Spinal cord (tissue), 10 donors: Measurements from ENCODE around the gene SMIM9. TPM values are rescaled to one million over a fixed set of nuclear protein-coding genes. Genes with fewer than 3 reads are reported as not detected.
"Not testable (repeated sequence)": the region's sequence is repeated elsewhere in the genome, so short reads cannot be mapped to it uniquely, and the experiment has no call there.

Experiments used
- DNase-seq, 6 donors: peaks; one replicate each; pipeline versions ENCODE4 v3.0.0 to v3.0.0-alpha.2; 2013 to 2015; ENCODE audit warnings: low spot score in 6 of 6, low read depth in 4 of 6
- H3K27ac ChIP-seq: one replicate; pipeline ENCODE4 v1.5.1; 2013; ENCODE audit warnings: low read depth, low read length, control low read depth
- H3K27me3 ChIP-seq: one replicate; pipeline ENCODE4 v1.6.1; 2013; ENCODE audit warnings: low read length; ENCODE audit not compliant: control insufficient read depth, insufficient read depth
- H3K36me3 ChIP-seq: one replicate; pipeline ENCODE4 v1.6.1; 2013; ENCODE audit warnings: low read length; ENCODE audit not compliant: control insufficient read depth, insufficient read depth
- H3K4me1 ChIP-seq: one replicate; pipeline ENCODE4 v1.6.1; 2013; ENCODE audit warnings: low read length; ENCODE audit not compliant: control insufficient read depth, insufficient read depth
- H3K4me3 ChIP-seq: one replicate; pipeline ENCODE4 v1.5.1; 2013; ENCODE audit warnings: low read depth, low read length, control low read depth
- H3K9me3 ChIP-seq: one replicate; pipeline ENCODE4 v1.6.1; 2013; ENCODE audit warnings: low read length; ENCODE audit not compliant: control insufficient read depth, insufficient read depth
- WGBS: methylation state at CpG from one replicate; pipeline ENCODE4 v1.1.5; 2013; ENCODE audit warnings: missing lambda C conversion rate; ENCODE audit not compliant: insufficient coverage; 5-methylcytosine and 5-hydroxymethylcytosine counted together
- long read RNA-seq, 4 donors: transcript quantifications; one replicate each; lab custom pipeline, GENCODE V29; 2026
- polyA plus RNA-seq, 2 donors: library from polyadenylated mRNA; unstranded; fragments of 120-200 nt; gene quantifications; one replicate each; pipeline ENCODE4 v1.2.1, GENCODE V29; 2013; ENCODE audit not compliant: insufficient read length in 2 of 2
- total RNA-seq, 2 donors: library from RNA; depleted of rRNA in 1 of 2; stranded (reverse); fragments of 120-200 nt in 1 of 2; fragments of >200 nt in 1 of 2; gene quantifications; one replicate each; pipeline versions ENCODE4 v1.2.3 to v1.2.4, GENCODE V29; 2013 to 2014
- donor health status: healthy.

Gene SMIM9
- total RNA-seq (not detected), polyA plus RNA-seq (not detected)
- long read RNA-seq, donor 1, result 0 reads
- long read RNA-seq, donor 2, result 0 reads
- long read RNA-seq, donor 3, result 0 reads
- long read RNA-seq, donor 4, result 0 reads

GRCh38 chrX:154834562-154834961 is at the start of gene SMIM9:
SMIM9 (minus strand) TSS chrX:154834662; CDS start chrX:154830856, 3,806 bp downstream.
- Histone ChIP-seq H3K27me3 (no peaks in the 10 kb centered on the region), H3K4me3 (no peak within 1 kb of the TSS), H3K27ac (no peak within 1 kb of the TSS), H3K4me1 (no peaks in the 10 kb centered on the region), H3K36me3 (no peaks in the 10 kb centered on the region), H3K9me3 (no peaks in the 10 kb centered on the region)
- whole genome bisulfite sequencing, result no CpG with 5 or more reads among the region's 3 CpGs
- no peak for DNase-seq

GRCh38 chrX:154884069-154884468 is 49.6 kb upstream of the SMIM9 start:
- WGBS, result no CpG with 5 or more reads among the region's 8 CpGs
- H3K4me1 ChIP-seq, H3K27ac ChIP-seq, H3K36me3 ChIP-seq, H3K27me3 ChIP-seq, DNase-seq, H3K4me3 ChIP-seq, H3K9me3 ChIP-seq: not testable (repeated sequence)

DNA sequence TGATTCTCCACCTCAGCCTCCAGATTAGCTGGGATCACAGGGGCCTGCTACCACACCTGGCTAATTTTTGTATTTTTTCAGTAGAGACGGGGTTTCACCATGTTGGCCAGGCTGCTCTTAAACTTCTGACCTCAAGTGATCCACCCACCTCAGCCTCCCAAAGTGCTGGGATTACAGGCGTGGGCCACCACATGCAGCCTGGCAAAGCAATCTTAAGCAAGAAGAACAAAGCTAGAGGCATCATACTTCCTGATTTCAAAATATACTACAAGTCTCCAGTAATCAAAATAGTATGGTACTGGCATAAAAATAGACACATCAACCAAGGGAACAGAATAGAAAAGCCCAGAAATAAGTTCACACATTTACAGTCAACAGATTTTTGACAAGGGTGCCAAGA is 38.9 kb upstream of the SMIM9 start:
- Histone ChIP-seq H3K27ac (no peak overlapping the region), H3K36me3 (no peaks in the 10 kb centered on the region), H3K4me3 (no peak overlapping the region), H3K9me3 (no peaks in the 10 kb centered on the region), H3K27me3 (no peaks in the 10 kb centered on the region), H3K4me1 (no peaks in the 10 kb centered on the region)
- 62% methylated on average over 2 of the region's 2 CpGs for WGBS
- DNase-seq, result no peak

DNA sequence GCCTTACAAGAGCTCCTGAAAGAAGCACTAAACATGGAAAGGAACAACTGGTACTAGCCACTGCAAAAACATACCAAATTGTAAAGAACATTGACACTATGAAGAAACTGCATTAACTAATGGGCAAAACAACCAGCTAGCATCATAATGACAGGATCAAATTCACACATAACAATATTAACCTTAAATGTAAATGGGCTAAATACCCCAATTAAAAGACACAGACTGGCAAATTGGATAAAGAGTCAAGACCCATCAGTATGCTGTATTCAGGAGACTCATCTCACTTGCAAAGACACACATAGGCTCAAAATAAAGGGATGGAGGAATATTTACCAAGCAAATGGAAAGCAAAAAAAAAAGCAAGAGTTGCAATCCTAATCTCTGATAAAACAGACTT is 34.1 kb upstream of the SMIM9 start:
- not testable (repeated sequence) for H3K27me3 ChIP-seq, DNase-seq, H3K36me3 ChIP-seq, H3K4me1 ChIP-seq, H3K27ac ChIP-seq, H3K4me3 ChIP-seq, H3K9me3 ChIP-seq

- Histone ChIP-seq H3K36me3 (no peaks in the 10 kb centered on the region), H3K9me3 (peaks cover 3% of the 10 kb centered on the region), H3K4me1 (no peaks in the 10 kb centered on the region), H3K4me3 (no peak overlapping the region), H3K27ac (no peak overlapping the region), H3K27me3 (no peaks in the 10 kb centered on the region)
- DNase-seq, result no peak
These were observed 20.8 kb upstream of the SMIM9 start for GRCh38 chrX:154855256-154855655.

DNA sequence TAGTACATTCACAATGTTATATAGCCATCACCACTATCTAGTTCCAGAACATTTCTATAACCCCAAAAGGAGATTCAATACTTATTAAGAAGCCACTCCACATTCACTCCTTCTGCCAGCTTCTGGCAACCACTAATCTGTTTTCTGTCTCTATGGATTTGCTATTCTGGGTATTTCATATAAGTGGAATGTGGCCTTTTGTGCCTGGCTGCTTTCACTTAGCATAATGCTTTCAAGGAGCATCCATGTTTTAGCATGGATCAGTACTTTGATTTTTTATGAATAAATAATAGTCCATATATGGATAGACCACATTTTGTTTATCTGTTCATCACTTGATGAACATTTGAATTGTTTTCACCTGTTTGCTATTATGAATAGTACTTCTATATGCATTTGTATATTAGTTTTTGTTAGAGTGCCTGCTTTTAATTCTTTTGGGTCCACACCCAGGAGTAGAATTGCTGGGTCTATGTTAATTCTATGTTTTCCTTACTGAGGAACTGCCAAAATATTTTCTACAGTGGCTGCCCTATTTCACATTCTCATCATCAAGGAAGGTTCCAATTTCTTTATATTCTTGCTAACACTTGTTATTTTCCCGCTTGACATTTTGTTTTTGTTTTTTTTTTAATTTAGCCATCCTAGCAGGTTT is 16.6 kb upstream of the SMIM9 start:
- DNase-seq, result no peak
- no peaks in the 10 kb centered on the region for H3K4me1 ChIP-seq
- H3K9me3 ChIP-seq, result no peaks in the 10 kb centered on the region
- no peak overlapping the region for H3K27ac ChIP-seq
- H3K36me3 ChIP-seq, result no peaks in the 10 kb centered on the region
- H3K27me3 ChIP-seq, result no peaks in the 10 kb centered on the region
- WGBS, result no CpG with 5 or more reads among the region's 1 CpG
- H3K4me3 ChIP-seq, result no peak overlapping the region

DNA sequence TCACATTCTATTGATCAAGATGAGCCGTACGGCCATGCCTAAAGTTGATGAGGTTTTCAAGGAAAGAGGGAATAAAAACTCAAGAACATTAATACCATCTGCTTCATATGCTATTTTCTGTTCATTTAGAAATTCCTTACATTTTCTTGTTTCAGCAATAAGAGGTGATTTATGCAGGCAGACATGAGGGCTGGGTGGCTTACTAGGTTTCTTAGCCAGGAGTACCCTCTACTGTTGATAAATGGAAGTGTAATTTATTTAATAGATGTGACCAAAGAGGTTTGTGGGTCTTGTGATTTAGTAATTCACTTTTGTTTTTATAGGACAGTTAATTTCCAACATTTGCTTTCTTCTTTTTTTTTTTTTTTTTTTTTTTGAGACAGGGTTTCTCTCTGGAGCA is 6.4 kb upstream of the SMIM9 start:
- Histone ChIP-seq H3K36me3 (no peaks in the 10 kb centered on the region), H3K4me3 (no peak overlapping the region), H3K9me3 (peaks cover 5% of the 10 kb centered on the region), H3K27ac (no peak overlapping the region), H3K4me1 (no peaks in the 10 kb centered on the region), H3K27me3 (no peaks in the 10 kb centered on the region)
- WGBS, result no CpG with 5 or more reads among the region's 2 CpGs
- DNase-seq, result peak in 1 of 6 donors; percentile 3

GRCh38 chrX:154836163-154836562 is 1.7 kb upstream of the SMIM9 start:
- WGBS, result no CpG with 5 or more reads among the region's 1 CpG
- H3K27ac ChIP-seq, result no peak overlapping the region
- H3K27me3 ChIP-seq, result no peaks in the 10 kb centered on the region
- DNase-seq, result no peak
- no peak overlapping the region for H3K4me3 ChIP-seq
- no peaks in the 10 kb centered on the region for H3K4me1 ChIP-seq
- H3K36me3 ChIP-seq, result no peaks in the 10 kb centered on the region
- peaks cover 5% of the 10 kb centered on the region for H3K9me3 ChIP-seq

DNA sequence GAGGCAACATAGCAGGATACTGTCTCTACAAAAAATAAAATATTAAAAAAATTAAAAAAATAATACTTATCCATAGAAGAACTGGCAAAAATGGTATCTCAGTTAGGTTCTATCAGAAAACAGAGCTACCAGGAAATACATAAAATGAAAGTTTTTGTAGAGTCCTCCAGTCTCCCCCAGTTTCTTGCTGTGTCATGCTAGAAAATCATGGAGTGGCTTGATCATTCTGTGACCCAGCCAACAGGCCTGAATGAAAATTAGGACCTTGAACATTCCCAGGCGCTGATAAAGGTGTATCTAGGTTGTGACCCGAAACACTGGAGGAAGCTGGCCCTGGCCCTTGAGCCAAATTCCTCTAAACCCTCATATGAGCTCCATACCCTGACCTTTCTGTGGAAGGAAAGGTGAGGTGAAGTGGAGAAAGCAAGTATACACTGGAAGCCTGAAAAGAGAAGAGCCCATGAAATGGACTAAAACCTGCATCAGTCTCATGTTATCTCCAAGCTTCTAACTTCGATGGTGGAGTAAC is 652 bp downstream of the SMIM9 start:
- WGBS, result 100% methylated on average over 1 of the region's 3 CpGs
- no peaks in the 10 kb centered on the region for H3K27me3 ChIP-seq
- H3K9me3 ChIP-seq, result no peaks in the 10 kb centered on the region
- H3K27ac ChIP-seq, result no peak overlapping the region
- no peaks in the 10 kb centered on the region for H3K36me3 ChIP-seq
- no peak for DNase-seq
- H3K4me1 ChIP-seq, result no peaks in the 10 kb centered on the region
- no peak overlapping the region for H3K4me3 ChIP-seq

DNA sequence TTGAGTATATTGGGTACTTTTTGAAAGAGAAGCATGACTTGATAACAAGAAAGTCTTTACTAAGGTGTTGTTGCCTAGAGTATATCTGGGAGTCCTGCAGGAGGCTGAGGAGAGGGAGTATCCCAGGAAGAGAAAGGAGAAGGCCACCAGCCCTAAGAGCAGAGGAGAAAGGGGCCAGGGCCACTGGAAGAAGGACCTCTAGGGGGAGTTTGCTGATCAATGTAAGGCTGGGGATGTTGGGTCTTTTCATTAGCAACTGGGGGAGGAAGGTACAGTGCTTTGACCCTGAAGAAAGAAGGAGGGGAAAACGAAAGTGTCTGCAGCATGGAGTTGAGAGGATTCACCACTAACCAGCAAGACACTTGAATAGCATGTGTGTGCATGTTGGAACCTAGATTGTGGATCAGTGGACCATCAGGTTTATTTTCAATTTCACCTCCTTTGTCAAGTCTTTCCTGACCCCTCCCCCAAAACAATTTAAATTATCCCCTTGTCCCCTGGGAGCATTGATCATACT is 4.5 kb downstream of the SMIM9 start:
- H3K27me3 ChIP-seq, result no peaks in the 10 kb centered on the region
- H3K27ac ChIP-seq, result no peak overlapping the region
- WGBS, result 0% methylated on average over 1 of the region's 1 CpG
- no peak for DNase-seq
- no peaks in the 10 kb centered on the region for H3K36me3 ChIP-seq
- no peak overlapping the region for H3K4me3 ChIP-seq
- H3K9me3 ChIP-seq, result no peaks in the 10 kb centered on the region
- H3K4me1 ChIP-seq, result no peaks in the 10 kb centered on the region
